WI38 (cell line): Measurements from ENCODE around the gene ABHD2.
"Not testable (repeated sequence)": the region's sequence is repeated elsewhere in the genome, so short reads cannot be mapped to it uniquely, and the experiment has no call there.

ENCODE experiments used
- H3K4me3 ChIP-seq: 2 replicates; pipeline ENCODE4 v1.5.1; 2011; ENCODE audit warnings: low read depth, mild to moderate bottlenecking, control low read depth, low read length
- TF ChIP-seq, protein P1 (sequence below): IDR thresholded peaks from 2 replicates; pipeline ENCODE4 v1.5.1; 2012; ENCODE audit warnings: low read depth, mild to moderate bottlenecking, control low read depth, low read length

The ABHD2 gene

DNA sequence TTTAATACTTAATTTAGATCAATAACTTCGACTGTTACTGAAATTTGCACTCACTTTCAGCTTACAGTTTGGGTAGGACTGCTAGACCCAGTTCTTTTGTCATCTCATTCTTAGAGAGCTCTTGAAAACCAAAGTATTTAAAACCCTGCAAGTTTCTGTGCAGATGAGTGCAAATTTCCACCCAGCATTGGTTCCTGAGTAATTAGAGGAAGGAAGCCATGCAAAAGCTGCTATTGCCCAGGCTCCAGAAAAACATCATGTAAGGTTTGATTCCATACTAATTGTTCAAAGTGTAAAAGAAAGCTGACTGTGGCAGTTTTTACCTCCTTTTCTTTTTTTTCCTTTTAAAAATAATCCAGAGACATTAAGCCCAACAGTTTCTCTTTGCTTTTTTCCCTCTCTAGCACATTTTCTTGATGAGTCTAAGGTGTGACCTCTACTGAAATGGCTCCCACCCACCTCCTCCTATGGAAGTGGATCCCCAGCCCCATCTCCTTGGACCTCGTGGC, 30.3 kb downstream of the ABHD2 start:
- H3K4me3 ChIP-seq: no peak overlapping the region
- TF ChIP-seq, protein P1, sequence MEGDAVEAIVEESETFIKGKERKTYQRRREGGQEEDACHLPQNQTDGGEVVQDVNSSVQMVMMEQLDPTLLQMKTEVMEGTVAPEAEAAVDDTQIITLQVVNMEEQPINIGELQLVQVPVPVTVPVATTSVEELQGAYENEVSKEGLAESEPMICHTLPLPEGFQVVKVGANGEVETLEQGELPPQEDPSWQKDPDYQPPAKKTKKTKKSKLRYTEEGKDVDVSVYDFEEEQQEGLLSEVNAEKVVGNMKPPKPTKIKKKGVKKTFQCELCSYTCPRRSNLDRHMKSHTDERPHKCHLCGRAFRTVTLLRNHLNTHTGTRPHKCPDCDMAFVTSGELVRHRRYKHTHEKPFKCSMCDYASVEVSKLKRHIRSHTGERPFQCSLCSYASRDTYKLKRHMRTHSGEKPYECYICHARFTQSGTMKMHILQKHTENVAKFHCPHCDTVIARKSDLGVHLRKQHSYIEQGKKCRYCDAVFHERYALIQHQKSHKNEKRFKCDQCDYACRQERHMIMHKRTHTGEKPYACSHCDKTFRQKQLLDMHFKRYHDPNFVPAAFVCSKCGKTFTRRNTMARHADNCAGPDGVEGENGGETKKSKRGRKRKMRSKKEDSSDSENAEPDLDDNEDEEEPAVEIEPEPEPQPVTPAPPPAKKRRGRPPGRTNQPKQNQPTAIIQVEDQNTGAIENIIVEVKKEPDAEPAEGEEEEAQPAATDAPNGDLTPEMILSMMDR: no peak

DNA sequence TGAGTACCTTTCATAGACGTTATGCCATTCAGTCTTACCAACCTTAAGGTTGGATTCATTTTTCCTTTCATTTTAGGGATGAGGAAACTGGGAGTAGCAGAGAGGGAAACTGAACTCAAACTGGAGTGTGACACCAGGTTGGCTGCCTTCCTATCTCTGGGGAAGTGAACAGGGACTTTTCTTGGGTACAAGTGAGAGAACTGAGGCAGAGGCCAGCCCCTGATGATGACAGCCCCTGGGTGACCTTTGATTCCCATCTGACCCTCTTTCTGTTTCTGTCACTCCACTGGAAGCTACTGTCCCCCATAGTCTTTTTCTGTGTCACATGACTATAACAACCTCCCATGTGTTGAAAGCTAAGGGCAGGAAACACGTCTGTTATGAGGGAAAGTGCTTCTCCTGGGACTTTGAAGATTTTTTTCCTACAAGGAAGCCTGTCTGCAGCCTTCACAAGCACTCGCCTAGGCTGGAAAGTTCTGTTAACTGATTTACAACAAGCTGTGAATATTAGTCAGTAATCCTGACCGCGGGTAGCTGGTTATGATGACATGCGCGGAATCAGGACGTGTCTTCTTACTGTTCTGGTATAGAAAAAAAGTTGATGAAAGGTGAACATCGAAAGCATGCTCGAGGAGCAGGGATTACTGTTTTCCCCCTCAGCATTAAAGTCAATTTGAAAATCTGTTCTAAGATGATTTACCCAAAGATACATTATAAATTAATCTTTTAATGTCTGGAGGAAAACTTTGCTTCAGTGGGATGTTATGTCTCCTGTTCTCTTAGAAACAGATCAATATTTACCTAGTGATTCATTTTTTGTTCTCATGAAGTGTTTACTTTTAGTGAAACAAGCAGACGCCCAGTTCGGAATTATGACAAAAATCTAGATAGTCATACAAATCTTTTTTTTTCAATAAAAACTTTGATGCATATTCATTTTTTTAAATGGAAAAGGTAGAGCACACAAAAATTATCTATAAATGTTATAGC, 31.5 kb downstream of the ABHD2 start:
- TF ChIP-seq, protein P1: no peak
- H3K4me3 ChIP-seq: no peak overlapping the region

GRCh38 chr15:89120479-89121000, 32.3 kb downstream of the ABHD2 start:
- H3K4me3 ChIP-seq: not testable (repeated sequence)

- TF ChIP-seq, protein P1: no peak
- H3K4me3 ChIP-seq: no peak overlapping the region
These were observed 33.2 kb downstream of the ABHD2 start for GRCh38 chr15:89121414-89121813.

GRCh38 chr15:89122505-89123180, 34.4 kb downstream of the ABHD2 start:
- no peak overlapping the region for H3K4me3 ChIP-seq
- TF ChIP-seq, protein P1: no peak

GRCh38 chr15:89123181-89123525, 34.9 kb downstream of the ABHD2 start:
- H3K4me3 ChIP-seq: no peak overlapping the region
- TF ChIP-seq, protein P1: no peak

DNA sequence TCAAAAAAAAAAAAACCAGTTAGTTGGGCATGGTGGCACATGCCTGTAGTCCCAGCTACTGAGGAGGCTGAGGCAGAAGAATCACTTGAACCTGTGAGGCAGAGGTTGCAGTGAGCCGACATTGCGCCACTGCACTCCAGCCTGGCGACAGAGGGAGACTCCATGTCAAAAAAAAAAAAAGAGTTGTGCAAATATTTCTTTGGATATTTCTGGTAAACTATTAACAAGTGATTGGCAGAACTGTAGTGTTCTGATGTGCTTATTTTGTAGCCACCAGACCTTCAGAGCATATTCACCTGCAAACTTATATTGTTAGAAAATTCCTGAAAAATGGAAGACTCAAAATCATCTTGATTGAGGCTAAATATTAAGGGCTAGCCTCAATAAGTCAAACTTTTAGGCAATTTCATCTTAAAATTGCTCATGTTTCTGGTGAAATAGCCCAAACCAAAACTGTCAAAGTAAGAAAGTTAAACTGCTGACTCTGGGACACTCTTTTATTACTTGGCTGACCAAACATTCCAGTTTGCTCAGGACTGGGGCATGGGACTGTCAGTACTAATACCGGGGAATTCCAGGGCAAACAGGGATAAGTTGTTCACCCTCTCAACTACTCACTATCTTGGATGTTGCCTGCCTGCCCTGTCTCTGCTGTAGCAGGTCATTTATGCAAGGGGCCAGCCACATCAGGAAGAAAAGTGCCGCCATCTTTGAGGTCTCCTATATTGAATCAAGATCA, 37.0 kb downstream of the ABHD2 start:
- TF ChIP-seq, protein P1: no peak

More for the DNA sequence above, 37.0 kb downstream of the ABHD2 start:
- H3K4me3 ChIP-seq: no peak overlapping the region
